Tibial nerve (tissue), 4 donors: Measurements from ENCODE around the gene NCK2.

Experiments
- CTCF ChIP-seq, 5 experiments: fragments of 200-600 bp in 3 of 5; fragments of 450-650 bp in 2 of 5; sonication (generic) in 3 of 5; IDR thresholded peaks; one replicate each; pipeline ENCODE4 v1.5.1; 2016 to 2019; ENCODE audit warnings: antibody characterized with exemption in 5 of 5, mild to moderate bottlenecking in 3 of 5, moderate library complexity in 2 of 5
- EP300 ChIP-seq, 2 donors: sonication (generic); formaldehyde crosslinking; IDR thresholded peaks; one replicate each; pipeline ENCODE4 v1.6.1; 2017; ENCODE audit warnings: antibody characterized with exemption in 2 of 2, mild to moderate bottlenecking in 1 of 2
- POLR2A ChIP-seq, 2 donors: fragments of 450-650 bp; IDR thresholded peaks; one replicate each; pipeline ENCODE4 v1.6.1; 2017; ENCODE audit warnings: antibody characterized with exemption in 2 of 2, mild to moderate bottlenecking in 2 of 2, moderate library complexity in 2 of 2

- no peak for TF ChIP-seq CTCF (IDR thresholded peaks at IDR 0.05)
- no peak for TF ChIP-seq EP300 (IDR thresholded peaks at IDR 0.05)
- no peak for TF ChIP-seq POLR2A (IDR thresholded peaks at IDR 0.05)
Measured at GRCh38 chr2:105906481-105906880, 161.8 kb downstream of the NCK2 start.
